Measurements from ENCODE around the gene ZNF865.

ZNF865 gene

DNA sequence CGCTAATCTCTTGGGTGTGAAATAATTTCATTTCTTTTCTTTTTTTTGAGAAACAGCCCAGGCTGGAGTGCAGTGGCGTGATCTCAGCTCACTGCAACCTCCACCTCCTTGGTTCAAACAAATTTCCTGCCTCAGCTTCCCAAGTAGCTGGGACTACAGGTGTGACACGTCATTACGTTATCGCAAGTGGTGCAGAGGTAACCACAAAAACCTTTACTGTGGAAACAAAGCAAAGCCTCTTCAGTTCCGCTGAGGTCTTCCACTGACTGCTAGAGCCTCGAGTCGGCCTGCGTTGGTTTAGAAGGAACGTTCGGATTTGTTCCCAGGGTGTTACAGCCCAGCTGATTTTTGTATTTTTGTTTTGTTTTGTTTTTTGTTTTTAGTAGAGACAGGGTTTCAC lies 20.9 kb downstream of the ZNF865 start:
- no peak for DNase-seq

DNA sequence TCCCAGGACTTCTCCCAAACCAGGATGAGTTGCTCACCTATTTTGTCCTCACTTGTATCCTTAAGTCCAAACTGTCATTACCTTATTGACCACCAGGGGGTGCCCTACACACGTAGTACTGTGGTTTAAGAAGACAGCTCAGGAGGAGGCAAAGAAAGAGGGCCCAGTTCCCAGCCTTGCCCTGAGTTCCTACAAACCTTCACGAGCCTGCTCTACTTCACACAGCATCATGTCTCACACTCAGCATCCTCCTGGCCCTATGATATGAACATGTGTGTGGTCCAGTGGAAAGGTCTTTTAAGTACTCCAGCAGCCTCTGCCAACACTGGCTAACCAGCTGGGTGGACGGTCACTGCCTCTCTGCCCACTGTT lies 27.0 kb downstream of the ZNF865 start:
- DNase-seq, result peak; percentile 95

DNA sequence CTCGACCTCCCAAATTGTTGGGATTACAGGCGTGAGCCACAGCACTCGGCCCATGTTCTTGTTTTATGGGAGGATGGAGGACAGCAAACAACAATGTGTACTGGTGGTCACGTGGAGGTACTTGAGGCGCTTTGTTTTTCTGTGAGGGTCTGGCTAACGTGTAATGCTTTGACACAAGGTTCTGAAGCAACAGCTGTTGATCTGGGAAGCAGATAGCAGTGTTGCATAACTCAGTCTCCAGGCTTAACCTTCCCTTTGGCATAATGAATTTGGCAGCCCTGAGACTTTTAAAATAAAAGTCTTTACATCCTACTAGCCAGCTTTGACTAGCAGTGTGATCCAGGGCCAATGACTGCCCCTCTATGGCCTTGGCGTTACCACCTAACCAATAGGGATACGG lies 28.4 kb downstream of the ZNF865 start:
- no peak for DNase-seq

GRCh38 chr19:55635334-55635717 lies 29.9 kb downstream of the ZNF865 start:
- DNase-seq, result no peak

- DNase-seq, result no peak
These were observed 30.5 kb downstream of the ZNF865 start for GRCh38 chr19:55635856-55636440.

- DNase-seq, result no peak
These were observed 31.3 kb downstream of the ZNF865 start for GRCh38 chr19:55636723-55637122.

DNA sequence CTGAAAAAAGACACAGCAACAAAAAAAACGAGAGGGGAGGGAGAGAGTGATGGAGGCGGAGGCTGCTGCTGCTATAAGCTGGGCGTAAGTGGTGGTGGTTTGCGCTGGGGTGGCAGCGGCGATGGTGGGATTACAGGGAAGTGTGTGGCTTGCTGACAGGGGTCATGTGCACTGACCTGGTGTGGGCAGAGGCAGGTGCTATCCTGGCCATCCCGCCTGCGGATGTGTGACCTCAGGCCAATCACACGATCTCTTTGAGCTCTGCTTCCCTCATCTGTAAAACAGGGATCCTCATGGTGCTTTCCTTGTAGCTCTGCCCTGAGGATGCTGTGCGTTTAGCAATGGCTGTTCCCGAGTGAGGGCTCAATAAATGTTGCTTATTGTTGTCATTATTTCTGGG lies 32.1 kb downstream of the ZNF865 start:
- no peak for DNase-seq

- DNase-seq, result peak in 1 of 2 experiments; percentile 30
These were observed 33.5 kb downstream of the ZNF865 start for GRCh38 chr19:55638864-55639359.

- peak; percentile 56 to 88 for DNase-seq
These were observed 34.7 kb downstream of the ZNF865 start for GRCh38 chr19:55640043-55640576.

- peak; percentile 69 to 84 for DNase-seq
These were observed 35.4 kb downstream of the ZNF865 start, which contains the start of gene ZNF580 for GRCh38 chr19:55640577-55641425. Gene ZNF580, plus strand, starts transcription at chr19:55641002. Its CDS starts 1,507 bp downstream, at chr19:55642509.

- DNase-seq, result no peak
These were observed 36.1 kb downstream of the ZNF865 start for GRCh38 chr19:55641426-55642152.

GRCh38 chr19:55642153-55643002 lies 36.9 kb downstream of the ZNF865 start:
- no peak for DNase-seq

DNA sequence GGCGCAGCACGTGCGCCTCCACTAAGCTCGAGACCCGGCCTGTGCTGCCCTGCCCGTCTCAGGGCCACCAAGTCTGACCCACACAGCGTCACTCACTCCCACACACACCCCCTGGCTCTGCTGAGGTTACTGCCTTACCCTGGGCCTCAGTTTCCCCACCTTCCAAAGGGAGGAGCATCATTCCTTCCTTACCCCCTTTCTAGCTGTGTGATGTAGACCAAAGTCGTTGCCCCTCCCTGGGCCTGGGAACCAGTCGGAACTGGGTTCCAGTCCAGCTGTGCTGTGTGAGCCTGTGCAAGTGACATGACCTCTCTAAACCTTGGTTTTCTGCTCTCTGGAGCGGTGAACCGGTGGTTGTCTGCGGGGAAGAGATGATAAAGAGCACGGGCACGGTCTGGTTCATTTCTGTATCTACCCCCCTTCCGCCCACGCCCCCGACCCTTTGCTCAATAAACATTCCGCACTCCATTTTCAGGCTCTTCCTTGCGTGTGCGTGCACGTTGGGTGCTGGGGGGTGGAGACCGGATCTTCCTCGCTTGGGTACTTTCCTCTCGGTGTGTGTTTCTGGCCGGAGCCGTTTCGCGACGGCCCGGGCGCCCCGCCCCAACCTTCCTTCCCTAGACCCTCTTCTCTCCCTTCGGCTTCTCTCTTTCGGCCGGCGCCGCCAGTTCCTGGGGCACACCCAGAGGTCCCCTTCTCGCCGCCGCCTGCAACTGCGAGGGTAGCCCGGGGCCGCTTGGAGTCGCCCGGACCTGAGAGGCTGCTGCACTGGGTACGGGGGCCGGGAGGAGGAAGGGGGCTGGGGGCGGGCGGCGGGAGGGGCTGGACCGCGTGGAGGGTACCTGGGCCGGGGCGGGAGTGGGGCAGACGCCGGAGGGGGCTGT lies 37.8 kb downstream of the ZNF865 start, which contains the start of gene ZNF581:
Gene ZNF581 (plus strand): TSS at position 647 of the 884 bp plus-strand sequence. CDS start 923 bp downstream, outside the sequence.
- peak; percentile 71 to 78 for DNase-seq

GRCh38 chr19:55643887-55644176 lies 38.4 kb downstream of the ZNF865 start:
- DNase-seq, result no peak

DNA sequence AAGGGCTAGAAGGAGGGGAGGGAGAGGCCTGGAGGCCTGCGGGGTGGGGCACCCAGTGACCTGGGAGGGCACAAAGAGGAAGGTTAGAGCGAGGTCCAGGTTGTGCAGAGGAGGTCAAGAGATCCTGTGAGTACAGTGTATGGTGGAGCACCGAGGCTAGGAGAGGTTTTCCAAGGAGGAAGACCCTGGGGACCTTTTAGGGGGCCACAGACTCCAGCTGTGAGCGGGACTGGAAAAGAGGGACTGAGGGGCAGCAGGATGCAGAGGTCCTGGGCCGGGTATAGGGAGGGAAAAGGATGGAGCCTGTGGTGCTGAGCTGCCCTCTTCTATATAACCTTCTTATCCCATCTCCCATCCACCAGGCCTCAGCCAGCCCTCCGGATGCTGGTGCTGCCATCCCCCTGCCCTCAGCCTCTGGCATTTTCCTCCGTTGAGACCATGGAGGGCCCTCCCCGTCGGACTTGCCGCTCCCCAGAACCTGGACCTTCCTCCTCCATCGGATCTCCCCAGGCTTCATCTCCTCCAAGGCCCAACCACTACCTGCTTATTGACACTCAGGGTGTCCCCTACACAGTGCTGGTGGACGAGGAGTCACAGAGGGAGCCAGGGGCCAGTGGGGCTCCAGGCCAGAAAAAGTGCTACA lies 38.9 kb downstream of the ZNF865 start:
- DNase-seq, result no peak

- no peak for DNase-seq
These were observed 39.5 kb downstream of the ZNF865 start for GRCh38 chr19:55644842-55645511.

DNA sequence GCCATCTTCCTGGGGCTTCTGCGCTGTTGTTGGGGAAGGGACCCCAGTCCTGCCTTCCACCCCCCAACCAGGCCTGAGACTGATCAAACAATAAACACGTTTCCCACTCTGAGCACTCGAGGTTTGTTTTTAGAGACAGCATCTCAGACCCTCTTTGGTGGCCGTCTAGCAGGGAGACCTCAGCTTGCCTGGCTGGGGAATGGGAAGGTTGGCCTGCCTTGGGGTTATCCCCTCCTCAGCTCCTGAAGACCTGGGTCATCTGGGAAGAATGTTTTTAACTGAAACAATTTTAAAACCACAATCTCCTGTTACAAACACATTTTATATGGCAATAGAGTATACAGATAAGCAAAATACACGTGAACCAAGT lies 40.0 kb downstream of the ZNF865 start:
- no peak for DNase-seq

GRCh38 chr19:55646889-55647731 lies 41.7 kb downstream of the ZNF865 start:
- peak in 1 of 2 experiments; percentile 31 for DNase-seq
